ENCODE results near the gene STX16.

Gene STX16

DNA sequence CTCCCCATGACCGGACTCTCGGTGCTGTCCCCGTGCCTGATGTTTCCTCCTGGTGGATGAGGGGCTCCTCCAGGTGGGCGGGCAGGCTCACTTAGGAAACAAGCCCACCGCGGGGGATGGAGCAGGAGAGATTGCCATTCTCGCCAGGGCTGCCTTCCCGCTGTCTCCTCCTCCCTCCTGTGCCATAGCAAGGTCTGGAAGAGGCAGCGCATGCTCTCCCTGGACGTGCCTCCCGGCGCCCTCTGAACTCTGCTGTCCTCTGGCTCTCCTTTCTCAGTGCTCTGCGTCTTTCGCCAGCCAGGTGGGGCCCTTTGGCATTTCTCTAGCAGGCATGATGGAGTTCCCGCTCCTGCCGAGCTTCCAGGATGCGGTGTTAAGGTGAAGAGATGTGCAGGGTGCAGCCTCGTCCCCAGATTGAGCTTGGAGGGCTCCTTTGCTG lies 24.1 kb downstream of the STX16 start:
- no peak overlapping the region for H3K4me3 ChIP-seq (ENCODE audit: low read depth, low read length)

DNA sequence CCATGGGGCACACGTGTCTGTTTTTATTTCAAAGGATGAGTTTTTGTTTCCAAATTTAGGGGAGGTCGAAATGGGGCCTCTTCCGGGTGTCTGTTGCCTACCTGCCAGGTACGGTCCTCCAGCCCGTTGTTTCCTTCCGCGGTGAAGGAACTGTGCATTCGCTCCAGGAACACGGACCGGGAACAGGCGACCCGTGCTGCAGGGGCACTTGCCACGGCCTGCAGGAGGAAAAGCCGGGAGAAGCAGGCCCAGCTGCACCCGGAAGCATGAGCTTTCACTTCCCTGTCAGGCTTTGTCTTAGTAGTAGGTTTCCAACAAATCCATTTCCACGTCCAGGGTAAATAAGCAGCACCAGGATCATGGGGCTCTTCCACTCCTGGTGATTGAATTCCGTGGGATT lies 24.6 kb downstream of the STX16 start:
- no peak overlapping the region for H3K4me3 ChIP-seq (ENCODE audit: low read depth, low read length)

DNA sequence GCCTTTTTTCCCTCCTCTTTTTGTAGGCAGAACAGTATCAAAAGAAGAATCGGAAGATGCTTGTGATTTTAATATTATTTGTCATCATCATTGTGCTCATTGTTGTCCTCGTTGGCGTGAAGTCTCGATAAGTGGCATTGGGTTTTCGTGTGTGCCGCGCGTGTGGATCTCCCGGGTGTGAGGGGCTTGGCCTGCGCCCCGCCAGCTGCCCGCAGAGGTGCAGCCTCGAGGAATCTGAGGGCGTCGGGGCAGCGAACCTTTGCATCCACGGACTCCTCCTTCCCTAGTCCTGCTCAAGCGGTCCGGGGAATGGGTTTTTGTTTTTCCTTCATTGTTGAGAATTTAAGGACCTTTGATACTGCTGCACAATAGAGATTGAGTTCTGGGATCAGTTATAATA lies 25.1 kb downstream of the STX16 start:
- no peak overlapping the region for H3K4me3 ChIP-seq (ENCODE audit: low read depth, low read length)

DNA sequence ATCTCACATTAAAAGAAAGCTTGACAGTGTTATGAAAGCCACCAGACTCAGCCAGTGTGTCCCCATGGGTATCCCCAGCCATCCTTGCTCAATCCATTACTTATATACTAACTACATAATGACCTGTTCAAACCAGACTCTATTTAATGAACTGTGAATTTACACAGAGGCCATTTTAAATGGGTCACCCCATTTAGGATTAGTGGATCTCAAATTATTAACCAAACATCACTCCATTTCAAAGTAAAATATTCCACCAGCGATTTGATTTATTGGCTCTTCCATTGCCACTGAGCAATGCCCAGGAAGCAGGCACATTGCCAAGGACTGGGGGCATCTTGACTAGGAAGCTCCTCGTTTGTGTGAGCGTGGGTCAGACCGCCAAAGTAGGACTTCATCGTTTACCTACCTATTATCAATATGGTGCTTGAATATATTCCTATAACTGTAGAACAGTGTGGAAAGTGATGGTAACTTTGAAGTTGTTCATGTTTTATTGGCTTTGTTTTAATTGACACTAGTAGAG lies 26.1 kb downstream of the STX16 start:
- H3K4me3 ChIP-seq (ENCODE audit: low read depth, low read length) = no peak overlapping the region

DNA sequence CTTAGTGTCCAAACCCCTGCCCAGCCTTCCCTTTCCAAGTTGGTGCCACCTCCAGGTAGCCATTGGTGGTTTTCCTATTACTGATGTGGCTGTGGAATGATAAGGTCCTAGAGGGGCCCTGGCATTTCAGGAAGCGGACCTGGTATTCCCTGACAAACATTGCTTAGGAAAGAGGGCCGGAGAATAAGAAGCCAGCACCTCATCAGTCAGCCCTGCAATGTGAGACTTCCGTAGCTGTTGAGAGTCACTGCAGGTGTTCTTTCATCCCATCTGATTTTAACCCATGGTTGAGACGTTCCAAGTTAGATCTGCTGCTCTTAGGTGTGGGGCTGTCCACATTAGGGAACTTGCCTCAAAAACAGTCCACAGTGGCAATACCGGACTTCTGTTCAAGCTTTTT lies 26.7 kb downstream of the STX16 start:
- H3K4me3 ChIP-seq (ENCODE audit: low read depth, low read length) = no peak overlapping the region

DNA sequence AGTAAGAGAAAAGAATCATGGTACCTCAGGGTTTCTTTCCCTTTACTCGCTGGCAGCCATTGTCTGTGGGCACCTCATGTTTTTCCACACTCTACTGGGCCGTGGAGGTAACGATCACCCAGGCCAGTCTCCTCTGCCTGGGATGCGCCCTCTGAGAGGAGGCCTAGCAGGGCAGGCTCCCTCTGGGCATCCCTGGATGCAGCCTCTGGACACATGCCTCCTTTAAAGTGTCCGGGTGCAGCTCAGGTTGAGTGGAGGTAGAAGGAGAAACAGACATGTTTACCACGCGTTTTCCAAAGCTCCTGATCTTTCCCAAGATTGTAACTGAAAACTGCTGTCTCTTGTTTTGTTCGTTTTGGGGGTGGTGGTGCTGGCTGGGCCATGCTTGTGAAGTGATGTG lies 27.7 kb downstream of the STX16 start:
- no peak overlapping the region for H3K4me3 ChIP-seq (ENCODE audit: low read depth, low read length)

DNA sequence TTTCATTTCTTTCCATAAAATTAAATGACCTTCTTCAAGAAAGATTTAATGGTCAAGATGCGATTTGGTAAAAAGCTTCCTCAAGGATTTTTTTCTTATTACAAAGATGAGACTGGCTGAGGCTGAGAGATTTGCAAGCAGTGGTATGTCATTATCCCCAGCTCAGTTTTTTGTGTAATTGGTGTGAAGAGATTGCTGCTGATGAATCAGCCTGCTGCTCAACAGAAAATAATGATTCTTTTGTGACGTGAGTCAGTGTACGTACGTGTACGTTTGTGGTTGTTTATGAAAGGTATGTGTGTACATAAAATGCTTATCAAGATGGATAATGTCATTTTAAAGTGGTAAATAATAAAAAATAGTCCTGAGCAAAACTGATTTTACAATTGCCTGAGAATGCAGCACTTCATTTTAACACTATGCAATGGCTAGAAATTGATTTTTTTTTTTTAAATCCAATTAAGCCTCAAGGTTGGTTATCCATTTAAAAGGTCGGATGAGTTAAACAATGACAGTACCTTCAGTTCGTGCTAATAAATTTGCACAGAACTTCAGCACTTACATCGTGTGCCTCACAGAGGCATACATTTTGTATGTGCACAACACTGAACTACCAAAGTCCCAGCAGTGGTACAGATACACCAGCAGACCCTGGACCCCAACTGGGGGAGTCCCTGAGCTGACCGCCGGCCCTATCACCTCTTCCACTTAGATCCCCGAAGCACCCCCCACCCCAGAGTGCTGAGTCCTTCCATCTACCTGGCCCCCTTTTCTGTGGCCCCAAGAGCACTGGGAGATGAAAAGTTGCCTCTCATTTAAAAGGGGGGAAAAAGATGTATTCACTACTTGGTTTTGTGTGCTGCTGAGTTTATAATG lies 31.8 kb downstream of the STX16 start:
- H3K4me3 ChIP-seq (ENCODE audit: low read depth, low read length) = no peak overlapping the region

DNA sequence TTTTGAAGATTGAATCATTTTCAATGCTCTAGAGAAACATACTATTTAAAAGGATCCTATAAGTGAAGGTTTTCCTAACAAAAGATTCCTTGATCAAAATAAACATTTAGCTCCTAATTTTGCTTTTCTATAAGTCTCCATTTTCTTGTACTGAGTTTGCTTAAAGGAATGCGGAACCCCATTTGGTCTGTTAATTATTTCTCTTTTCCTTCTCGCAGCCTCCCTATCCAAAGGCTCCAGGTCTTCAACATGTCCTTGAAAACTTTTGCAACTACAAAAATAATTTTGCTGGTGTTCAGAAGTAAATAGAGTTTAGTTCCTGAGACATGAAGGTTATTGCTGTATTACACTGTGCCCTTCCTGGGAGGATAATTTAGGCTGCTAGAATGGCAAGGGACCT lies 33.2 kb downstream of the STX16 start:
- H3K4me3 ChIP-seq (ENCODE audit: low read depth, low read length) = no peak overlapping the region

DNA sequence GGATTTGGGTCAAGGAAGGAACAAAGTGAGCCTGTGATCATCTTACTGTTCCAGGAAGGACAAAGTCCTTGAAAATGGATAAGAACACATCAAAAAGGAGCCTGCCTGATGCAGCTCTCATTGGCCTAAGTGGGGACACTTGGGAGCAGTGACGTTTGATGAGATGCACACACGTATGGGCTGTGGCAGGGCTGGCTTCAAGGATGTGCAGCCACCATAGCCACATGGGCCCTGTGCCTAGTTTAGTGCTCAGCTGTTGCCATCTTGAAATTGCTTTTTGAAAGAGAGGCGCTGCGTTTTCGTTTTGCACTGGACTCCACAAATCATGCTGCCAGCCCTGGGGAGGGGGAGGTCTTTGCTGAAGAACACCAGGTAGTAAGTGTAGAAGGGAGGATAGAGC lies 34.9 kb downstream of the STX16 start:
- H3K4me3 ChIP-seq (ENCODE audit: low read depth, low read length) = no peak overlapping the region

DNA sequence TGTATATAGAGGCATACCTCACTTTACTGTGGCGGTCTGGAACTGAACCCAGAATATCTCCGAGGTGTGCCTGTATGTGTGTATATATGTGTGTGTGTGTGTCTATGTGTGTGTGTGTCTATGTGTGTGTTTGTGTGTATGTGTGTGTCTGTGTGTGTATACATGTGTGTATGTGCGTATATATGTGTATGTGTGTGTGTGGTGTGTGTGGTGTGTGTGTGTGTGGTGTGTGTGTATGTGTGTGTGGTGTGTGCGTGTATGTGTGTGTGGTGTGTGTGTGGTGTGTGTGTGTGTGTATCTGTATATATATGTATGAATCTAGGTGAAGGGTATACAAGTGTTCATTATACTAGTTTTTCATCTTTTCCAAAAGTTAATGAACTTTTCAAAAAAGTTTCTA lies 37.3 kb downstream of the STX16 start:
- H3K4me3 ChIP-seq (ENCODE audit: low read depth, low read length) = no peak overlapping the region

DNA sequence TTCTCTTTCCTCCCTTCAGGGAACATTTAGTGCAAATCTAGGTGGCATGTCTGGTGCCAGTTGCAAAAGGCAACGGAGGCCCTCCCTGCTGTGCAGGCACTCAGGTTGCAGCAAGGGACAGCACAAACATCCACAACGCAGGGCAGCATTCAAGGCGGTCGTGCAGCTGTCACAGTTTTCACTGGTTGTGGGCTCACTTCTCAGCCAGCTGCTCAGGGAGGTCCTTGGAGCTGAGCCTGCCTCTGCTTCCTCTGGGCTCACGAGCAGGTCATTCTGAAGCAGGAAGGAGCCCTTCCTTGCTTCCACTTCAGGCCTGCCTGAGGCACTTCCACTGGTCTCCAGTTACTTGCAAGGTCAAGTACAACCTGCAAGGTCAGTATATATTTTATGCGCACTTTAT lies 37.8 kb downstream of the STX16 start:
- no peak overlapping the region for H3K4me3 ChIP-seq (ENCODE audit: low read depth, low read length)

DNA sequence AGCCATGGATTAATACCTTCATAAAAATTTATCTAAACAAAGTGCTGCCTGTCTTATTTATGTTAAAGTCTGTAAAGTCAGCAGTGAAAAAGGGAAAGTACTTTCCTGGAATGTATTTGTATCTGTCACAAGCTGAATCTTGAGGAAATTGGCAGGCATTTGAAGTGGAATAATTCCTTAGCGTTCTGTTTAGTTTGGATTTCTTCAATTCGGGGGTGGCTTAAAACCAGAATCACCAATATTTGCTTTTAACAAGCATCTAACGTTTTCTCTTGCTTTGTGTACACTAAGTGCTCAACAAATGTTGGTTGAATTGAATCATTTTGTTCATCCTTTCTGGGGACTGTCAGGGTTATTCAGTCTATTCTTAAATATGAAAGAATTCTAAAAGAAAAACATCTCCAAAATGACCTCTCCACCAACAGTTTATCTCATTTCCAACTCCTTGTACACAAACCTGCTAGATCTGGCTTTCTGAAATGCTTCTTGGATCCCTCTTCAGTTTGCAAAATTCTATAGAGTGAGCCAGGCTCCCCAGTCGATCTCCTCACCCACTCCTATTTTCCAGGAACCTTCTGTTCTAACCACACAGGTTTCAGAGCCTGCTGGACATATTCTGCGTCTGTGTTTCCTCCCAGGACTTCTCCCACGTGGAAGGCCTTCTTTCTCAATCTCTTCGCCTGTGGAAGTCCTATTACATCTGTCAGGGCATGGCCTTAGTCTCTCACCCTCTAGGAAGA lies 39.5 kb downstream of the STX16 start:
- H3K4me3 ChIP-seq (ENCODE audit: low read depth, low read length) = no peak overlapping the region

DNA sequence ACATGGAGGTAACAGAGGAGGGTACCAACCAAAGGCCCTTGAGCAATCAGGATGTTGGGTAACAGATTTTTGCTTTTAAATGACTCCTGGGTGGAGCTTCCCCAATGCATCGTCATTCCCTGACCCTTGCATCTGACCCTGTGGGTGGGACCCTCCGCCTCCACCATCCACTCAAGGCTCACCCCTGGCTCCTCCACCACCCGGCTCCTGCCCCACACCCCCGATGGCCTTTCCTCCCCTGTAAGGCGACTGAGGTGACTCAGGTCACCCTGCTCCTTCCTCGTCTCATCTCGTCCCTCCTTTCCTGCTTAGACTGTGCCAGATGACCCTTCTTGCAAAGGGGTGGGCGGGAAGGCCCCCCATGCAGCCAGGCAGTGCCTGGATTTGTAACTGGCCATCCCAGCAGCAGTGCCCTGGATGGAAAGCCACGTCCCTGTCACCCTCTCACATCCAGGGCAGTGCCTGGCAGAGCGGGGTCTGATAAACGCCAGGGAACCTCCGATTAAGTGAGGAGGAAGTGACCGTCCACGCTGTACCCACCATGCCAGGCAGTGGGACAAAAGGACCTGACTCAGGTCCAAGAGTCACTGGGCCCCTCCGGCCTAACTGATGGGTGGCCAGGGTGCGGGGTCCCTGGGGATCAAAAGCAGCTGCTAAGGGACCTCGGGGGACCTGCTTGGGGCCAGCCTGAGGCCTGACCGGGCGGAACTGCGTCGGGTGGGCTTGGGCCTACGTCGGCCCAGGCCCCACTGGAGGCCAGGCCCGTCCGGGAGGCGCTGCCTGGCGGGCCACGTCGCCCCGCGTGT lies 40.9 kb downstream of the STX16 start:
- no peak overlapping the region for H3K4me3 ChIP-seq (ENCODE audit: low read depth, low read length)

DNA sequence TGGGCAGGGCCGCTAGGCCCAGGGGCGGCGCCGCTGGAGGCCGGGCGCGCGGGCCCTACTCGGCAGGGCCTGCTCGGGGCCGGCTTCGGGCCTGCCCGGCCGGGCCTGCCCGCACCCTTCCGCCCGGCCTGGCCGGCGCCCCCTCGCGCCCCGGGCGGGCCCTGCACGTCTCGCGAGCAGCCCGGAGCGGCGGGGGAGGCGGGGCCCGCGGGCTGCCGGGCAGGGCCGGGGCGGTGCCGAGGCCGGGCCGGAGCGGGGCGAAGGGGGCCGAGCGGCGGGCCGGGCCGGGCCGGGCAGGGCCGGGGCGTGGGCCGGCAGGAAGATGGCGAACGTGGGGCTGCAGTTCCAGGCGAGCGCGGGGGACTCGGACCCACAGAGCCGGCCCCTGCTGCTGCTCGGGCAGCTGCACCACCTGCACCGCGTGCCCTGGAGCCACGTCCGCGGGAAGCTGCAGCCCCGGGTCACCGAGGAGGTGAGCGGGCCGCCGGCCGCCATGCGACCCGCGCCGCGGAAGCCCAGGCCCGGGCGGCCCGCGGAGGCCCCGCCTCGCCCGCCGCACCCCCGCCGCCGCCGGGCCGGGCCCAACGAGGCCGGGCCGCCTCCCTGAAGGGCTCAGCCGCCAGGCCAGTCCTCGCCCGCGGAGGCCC lies 41.6 kb downstream of the STX16 start, which contains the start of gene NPEPL1:
TSS of gene NPEPL1 (plus strand) at position 222 of the 647 bp plus-strand sequence. CDS start at position 323, 101 bp downstream.
- no peak within 1 kb of the TSS for H3K4me3 ChIP-seq (ENCODE audit: low read depth, low read length)

DNA sequence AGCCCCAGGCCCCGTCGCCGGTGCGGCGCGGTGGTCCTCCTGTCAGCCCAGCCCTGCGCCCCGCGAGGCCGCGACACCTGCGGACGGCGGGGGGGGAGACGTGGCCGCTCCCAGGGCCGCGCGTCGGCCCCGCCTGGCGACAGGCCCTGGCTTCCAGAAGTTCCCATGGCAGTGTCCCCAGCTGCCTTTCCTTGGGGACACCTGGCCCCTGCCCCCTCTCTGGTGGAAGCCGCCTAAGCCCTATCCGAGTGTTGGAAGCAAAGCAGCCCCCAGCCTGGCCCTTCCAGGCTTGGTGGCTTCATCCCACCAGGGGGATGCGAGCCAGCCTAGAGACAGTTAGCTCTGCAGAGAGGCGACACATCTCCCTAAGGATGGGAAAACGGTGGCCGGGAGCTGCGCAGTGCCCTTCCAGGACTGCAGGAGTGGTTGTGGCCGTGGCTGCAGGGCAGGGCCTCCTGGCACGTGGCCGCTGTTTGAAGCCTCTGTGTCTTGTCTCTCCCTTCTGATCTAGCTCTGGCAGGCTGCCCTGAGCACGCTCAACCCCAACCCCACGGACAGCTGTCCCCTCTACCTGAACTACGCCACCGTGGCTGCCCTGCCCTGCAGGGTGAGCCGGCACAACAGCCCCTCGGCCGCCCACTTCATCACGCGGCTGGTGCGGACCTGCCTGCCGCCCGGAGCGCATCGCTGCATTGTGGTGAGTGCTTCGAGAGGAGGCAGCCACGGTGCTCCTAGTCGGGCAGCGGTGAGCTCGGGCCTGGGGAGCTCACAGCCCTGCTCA lies 42.3 kb downstream of the STX16 start:
- H3K4me3 ChIP-seq (ENCODE audit: low read depth, low read length) = no peak overlapping the region

DNA sequence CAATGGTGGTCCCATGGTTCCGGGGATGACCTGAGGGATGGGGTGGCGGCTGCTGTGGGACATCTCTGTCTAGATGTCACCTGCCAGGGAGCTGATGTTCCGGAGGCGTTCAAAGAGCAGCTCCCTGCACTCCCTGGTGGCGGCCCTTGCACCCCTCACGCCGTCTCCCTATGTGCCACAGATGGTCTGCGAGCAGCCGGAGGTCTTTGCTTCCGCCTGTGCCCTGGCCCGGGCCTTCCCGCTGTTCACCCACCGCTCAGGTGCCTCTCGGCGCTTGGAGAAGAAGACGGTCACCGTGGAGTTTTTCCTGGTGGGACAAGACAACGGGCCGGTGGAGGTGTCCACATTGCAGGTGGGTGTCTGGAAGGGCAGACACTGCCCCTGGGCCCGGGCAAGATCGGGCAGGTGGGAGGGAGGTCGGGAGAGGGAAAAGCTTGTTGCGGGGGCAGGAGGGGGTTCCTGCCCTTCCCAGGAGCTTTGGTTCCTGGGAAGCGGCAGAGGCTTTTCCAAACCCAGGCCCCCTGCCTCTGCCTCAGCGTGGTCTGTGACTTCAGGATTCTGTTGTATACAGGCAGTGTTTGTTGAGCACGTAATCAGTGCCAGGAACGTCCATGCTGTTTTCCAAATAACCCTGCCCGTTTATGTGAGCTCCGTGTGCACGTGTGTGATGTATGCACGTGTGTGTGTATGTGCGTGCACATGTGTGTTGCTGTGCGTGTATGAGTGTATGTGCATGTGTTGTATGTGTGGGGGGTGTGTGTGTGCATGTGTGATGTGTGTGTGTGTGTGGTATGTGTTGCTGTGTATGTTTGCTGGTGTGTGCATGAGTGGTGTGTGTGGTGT lies 43.4 kb downstream of the STX16 start:
- H3K4me3 ChIP-seq (ENCODE audit: low read depth, low read length) = no peak overlapping the region

DNA sequence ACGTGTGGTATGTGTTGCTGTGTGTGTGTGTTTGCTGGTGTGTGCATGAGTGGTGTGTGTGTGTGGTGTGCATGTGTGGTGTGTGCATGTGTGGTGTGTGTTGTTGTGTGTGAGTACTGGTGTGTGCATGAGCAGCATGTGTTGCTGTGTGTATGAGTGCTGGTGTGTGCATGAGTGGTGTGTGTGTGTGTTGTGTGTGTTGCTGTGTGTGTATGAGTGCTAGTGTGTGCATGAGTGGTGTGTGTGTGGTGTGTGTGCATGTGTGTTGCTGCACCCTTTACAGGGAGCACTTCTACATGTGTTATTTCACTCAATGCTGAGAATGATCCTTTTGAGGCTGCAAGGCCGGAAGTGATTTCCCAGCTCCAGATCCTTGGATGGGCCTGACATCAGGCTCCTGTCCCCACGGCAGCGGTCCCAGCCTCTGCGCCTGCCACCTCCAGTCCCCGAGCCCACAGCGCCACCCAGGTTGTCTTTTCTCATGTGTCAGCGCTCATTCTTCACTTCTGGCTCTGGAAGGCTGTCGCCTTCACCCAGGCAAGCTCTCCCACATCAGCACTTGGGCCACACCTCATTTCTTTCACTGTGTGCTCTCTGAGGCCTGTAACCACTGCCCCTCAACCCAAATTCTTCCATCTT lies 44.1 kb downstream of the STX16 start:
- no peak overlapping the region for H3K4me3 ChIP-seq (ENCODE audit: low read depth, low read length)

DNA sequence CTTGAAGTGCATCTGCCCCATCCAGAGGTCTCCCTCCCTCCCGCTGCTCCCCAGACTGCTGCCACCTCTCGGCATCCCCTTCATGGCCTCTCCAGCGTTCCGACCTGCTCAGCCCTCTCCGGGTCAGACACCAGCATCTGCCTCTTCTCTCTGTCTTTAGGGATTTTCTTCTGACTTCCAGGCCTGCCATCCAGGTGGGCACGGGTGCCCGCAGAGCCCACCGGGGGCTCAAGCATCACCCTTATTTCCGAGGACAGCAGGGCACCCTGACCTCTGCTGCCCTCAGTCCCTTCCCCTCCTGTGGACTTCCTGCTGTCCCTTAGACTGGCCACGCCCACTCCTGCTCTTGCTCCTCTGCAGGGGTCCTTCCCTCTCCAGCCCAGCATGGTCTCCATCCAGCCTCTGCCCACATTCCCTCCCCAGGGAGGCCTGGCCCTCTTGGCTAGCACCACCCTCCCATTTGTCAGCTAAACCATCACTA lies 44.9 kb downstream of the STX16 start:
- H3K4me3 ChIP-seq (ENCODE audit: low read depth, low read length) = no peak overlapping the region
